Activated B cell treated with CpG ODN at 0.5 μM for 24 hours (primary cell): ENCODE measurements around the gene HS3ST3B1. TPM values are rescaled to one million over a fixed set of nuclear protein-coding genes. Genes with fewer than 3 reads are reported as not detected.

Experiments
- ATAC-seq: fragments of 200-7000 bp; cut with Tn5 transposase; one replicate; pipeline ENCODE4 v1.10.0; 2021; ENCODE audit warnings: low read depth, mild to moderate bottlenecking, moderate library complexity
- CTCF ChIA-PET: fragments of 350-600 bp; sonication (Branson Sonifier 250); formaldehyde crosslinking; loops from one replicate; lab custom pipeline; 2021; ENCODE audit warnings: antibody characterized with exemption; lab: Charles Lee
- POLR2A ChIA-PET: fragments of 350-600 bp; sonication (Branson Sonifier 250); formaldehyde crosslinking; loops from one replicate; lab custom pipeline; 2021; ENCODE audit warnings: antibody characterized with exemption; lab: Charles Lee
- DNase-seq: peaks from one replicate; pipeline ENCODE4 v3.0.0; 2022
- H3K27ac Mint-ChIP-seq: one replicate; pipeline ENCODE4 v1.8.0; 2020; ENCODE audit warnings: mixed read lengths
- H3K27me3 Mint-ChIP-seq: one replicate; pipeline ENCODE4 v1.8.0; 2021; ENCODE audit warnings: mixed read lengths
- H3K36me3 Mint-ChIP-seq: one replicate; pipeline ENCODE4 v1.8.0; 2021; ENCODE audit warnings: low read depth, mixed read lengths
- H3K4me1 Mint-ChIP-seq: one replicate; pipeline ENCODE4 v1.8.0; 2021; ENCODE audit warnings: mixed read lengths
- H3K4me3 Mint-ChIP-seq: one replicate; pipeline ENCODE4 v1.8.0; 2020; ENCODE audit warnings: mild to moderate bottlenecking, mixed read lengths
- H3K9me3 Mint-ChIP-seq: one replicate; pipeline ENCODE4 v1.8.0; 2020; ENCODE audit warnings: mixed read lengths
- intact Hi-C: fragments of 100-400 bp; cut with micrococcal nuclease; formaldehyde crosslinking; loops from one replicate; pipeline ENCODE4 v1.15.1; 2024
- total RNA-seq: library from RNA; stranded (reverse); gene quantifications from 2 replicates; pipeline ENCODE4 v1.2.3, GENCODE V29; 2022
- TF ChIP-seq, protein P1 (sequence below): fragments of 200-600 bp; IDR thresholded peaks from one replicate; pipeline ENCODE4 v1.8.0; 2022; ENCODE audit warnings: antibody characterized with exemption, mild to moderate bottlenecking

The HS3ST3B1 gene
- total RNA-seq, 1 donor from 2014 or later, result 3.3 TPM

DNA sequence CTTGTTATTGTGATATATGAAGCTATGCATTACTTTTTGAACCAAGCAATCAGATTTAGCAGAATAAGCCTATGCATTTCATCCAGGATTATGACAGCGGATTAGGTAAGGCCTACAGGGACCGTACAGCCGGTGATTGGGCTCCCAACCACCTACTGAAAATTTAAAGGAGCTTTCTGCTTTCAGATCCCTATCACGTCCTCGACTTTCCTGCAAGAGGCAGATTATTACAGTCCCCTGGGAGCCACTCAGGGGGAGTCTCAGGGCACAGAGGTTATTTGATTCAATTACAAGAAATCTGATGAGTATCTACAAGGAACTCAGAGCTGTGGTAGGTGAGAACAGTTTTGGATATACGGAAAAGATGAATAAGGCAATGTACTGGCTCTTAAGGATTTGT lies 80.7 kb downstream of the HS3ST3B1 start:
- Mint-ChIP-seq H3K27me3 (no peaks in the 10 kb centered on the region), H3K4me1 (no peaks in the 10 kb centered on the region), H3K36me3 (no peaks in the 10 kb centered on the region), H3K4me3 (no peak overlapping the region), H3K9me3 (no peaks in the 10 kb centered on the region), H3K27ac (no peak overlapping the region)
- intact Hi-C loops, result no loop called here
- CTCF ChIA-PET, result no interaction called here
- no peak for ATAC-seq
- TF ChIP-seq, protein P1, sequence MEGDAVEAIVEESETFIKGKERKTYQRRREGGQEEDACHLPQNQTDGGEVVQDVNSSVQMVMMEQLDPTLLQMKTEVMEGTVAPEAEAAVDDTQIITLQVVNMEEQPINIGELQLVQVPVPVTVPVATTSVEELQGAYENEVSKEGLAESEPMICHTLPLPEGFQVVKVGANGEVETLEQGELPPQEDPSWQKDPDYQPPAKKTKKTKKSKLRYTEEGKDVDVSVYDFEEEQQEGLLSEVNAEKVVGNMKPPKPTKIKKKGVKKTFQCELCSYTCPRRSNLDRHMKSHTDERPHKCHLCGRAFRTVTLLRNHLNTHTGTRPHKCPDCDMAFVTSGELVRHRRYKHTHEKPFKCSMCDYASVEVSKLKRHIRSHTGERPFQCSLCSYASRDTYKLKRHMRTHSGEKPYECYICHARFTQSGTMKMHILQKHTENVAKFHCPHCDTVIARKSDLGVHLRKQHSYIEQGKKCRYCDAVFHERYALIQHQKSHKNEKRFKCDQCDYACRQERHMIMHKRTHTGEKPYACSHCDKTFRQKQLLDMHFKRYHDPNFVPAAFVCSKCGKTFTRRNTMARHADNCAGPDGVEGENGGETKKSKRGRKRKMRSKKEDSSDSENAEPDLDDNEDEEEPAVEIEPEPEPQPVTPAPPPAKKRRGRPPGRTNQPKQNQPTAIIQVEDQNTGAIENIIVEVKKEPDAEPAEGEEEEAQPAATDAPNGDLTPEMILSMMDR, result no peak
- POLR2A ChIA-PET, result no interaction called here
- no peak for DNase-seq

DNA sequence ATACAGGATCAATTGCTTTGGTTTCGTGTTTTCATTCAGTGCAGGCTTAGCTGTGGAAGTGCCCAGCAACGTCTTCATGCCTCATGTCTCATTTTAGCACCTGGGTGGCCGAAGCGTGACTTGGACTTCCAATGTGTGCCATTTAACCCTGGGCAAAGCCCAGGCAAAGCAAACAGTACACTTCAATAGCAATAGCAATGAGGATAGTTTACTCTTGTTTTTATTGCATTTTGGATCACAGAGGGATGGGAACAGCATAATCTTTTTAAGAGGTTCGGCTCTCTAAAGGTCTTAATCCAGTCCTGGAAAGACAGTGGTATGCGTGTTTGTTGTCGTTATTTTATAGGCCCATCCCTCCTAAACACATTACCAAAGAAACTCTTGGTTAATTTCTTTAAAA lies 86.2 kb downstream of the HS3ST3B1 start:
- Mint-ChIP-seq H3K4me3 (no peak overlapping the region), H3K36me3 (no peaks in the 10 kb centered on the region), H3K4me1 (no peaks in the 10 kb centered on the region), H3K27me3 (no peaks in the 10 kb centered on the region), H3K27ac (no peak overlapping the region), H3K9me3 (peaks cover 9% of the 10 kb centered on the region)
- ChIA-PET CTCF (no interaction called here), POLR2A (no interaction called here)
- intact Hi-C loops, result no loop called here
- DNase-seq (no peak), ATAC-seq (no peak)
- TF ChIP-seq, protein P1, result no peak

DNA sequence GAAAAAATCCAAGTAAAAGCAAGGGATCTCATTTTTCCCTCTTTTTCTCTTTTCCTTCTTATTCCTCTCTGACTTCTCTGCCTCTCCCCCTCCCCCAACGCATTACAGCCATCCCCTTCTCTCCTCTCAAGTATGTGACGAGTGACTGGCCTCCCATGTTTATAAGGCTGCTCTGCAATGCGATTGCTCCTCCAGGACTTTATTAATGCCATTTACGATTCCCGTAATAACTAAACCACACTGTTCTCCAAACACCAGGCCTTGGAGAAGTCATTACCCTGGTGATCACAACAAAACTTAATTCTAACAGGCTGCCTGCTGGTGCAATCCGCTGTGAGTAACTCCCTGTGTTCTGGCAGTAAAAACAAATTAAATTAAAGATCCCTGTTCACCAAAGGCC lies 88.8 kb downstream of the HS3ST3B1 start:
- H3K4me3 Mint-ChIP-seq, result no peak overlapping the region
- DNase-seq (no peak), ATAC-seq (no peak)
- H3K4me1 Mint-ChIP-seq, result no peaks in the 10 kb centered on the region
- no peaks in the 10 kb centered on the region for H3K36me3 Mint-ChIP-seq
- CTCF ChIA-PET, result no interaction called here
- H3K27ac Mint-ChIP-seq, result no peak overlapping the region
- H3K27me3 Mint-ChIP-seq, result no peaks in the 10 kb centered on the region
- TF ChIP-seq, protein P1, result no peak
- POLR2A ChIA-PET, result no interaction called here
- intact Hi-C loops, result no loop called here
- H3K9me3 Mint-ChIP-seq, result peaks cover 20% of the 10 kb centered on the region

DNA sequence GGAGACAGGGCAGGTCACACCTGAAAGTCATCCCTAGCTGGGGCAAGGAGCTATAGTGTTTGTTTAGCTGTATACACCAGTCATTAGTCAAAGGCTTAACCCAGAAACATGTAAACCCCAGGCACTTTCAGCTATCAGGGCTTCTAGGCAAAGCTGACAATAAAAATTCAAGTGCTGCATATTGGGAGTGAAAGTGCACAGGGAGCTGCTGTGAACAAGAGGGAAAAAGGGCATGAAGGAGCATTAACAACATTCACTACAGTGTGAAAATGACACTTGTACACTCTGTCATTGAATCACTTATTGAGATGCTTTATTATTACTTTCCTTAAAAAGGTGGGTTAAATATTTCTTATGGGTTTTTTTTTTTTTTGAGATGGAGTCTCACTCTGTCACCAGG lies 92.8 kb downstream of the HS3ST3B1 start:
- H3K27ac Mint-ChIP-seq, result no peak overlapping the region
- H3K27me3 Mint-ChIP-seq, result no peaks in the 10 kb centered on the region
- intact Hi-C loops, result no loop called here
- POLR2A ChIA-PET, result no interaction called here
- peaks cover 20% of the 10 kb centered on the region for H3K9me3 Mint-ChIP-seq
- CTCF ChIA-PET, result no interaction called here
- no peak for DNase-seq
- TF ChIP-seq, protein P1, result no peak
- H3K4me1 Mint-ChIP-seq, result no peaks in the 10 kb centered on the region
- H3K4me3 Mint-ChIP-seq, result no peak overlapping the region
- H3K36me3 Mint-ChIP-seq, result no peaks in the 10 kb centered on the region
- no peak for ATAC-seq

DNA sequence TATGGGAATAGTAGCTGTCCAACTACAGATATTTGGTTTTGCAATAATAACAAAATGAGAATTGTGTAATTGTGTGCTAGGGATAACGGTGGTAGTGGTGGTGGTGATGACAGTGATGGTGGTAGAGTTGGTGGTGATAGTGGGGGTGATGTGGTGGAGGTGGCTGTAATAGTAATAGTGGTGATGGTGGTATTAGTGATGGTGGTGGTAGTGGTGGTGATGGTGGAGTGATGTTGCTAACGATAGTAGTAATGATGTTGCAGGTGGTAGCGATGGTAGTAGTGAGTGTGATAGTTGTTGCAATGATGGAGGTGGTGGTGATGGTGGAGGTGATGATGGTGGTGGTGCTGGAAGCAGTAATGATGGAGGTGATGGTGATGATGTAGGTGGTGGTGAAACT lies 94.4 kb downstream of the HS3ST3B1 start:
- peaks cover 22% of the 10 kb centered on the region for H3K9me3 Mint-ChIP-seq
- ChIA-PET CTCF (no interaction called here), POLR2A (no interaction called here)
- DNase-seq, result no peak
- H3K27me3 Mint-ChIP-seq, result peaks cover 2% of the 10 kb centered on the region
- intact Hi-C loops, result no loop called here
- no peak overlapping the region for H3K27ac Mint-ChIP-seq
- no peaks in the 10 kb centered on the region for H3K4me1 Mint-ChIP-seq
- no peak overlapping the region for H3K4me3 Mint-ChIP-seq
- no peaks in the 10 kb centered on the region for H3K36me3 Mint-ChIP-seq
- TF ChIP-seq, protein P1, result no peak
- no peak for ATAC-seq
